ENCODE measurements around the gene MEGF11.

The MEGF11 gene

GRCh38 chr15:66178531-66178910 is 75.0 kb downstream of the MEGF11 start:
- in situ Hi-C loops (cut with MboI; ENCODE audit: low sequenced_read_pairs), result no loop called here

- in situ Hi-C loops (cut with MboI; ENCODE audit: low sequenced_read_pairs), result no loop called here
These were observed 81.1 kb downstream of the MEGF11 start for GRCh38 chr15:66172324-66172980.

DNA sequence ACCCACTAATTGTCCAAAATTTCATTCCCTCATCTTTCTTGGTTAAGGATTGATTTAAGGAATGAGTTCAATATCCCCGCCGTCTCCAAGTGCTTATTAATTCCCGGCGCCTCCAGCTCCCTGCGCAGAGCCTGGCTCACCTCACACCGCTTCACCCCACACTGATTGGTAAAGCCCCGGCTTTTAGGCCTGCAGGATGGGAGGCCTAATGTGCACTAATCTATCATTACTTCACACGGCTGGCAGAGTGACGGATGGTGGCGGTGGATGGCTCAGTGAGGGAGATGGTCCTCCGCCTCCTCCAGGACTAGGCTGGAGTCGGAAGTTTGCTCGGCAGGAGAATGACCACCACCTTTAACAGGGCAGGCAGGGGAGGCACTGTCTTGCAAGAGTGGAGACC is 81.7 kb downstream of the MEGF11 start:
- in situ Hi-C loops (cut with MboI; ENCODE audit: low sequenced_read_pairs), result no loop called here

DNA sequence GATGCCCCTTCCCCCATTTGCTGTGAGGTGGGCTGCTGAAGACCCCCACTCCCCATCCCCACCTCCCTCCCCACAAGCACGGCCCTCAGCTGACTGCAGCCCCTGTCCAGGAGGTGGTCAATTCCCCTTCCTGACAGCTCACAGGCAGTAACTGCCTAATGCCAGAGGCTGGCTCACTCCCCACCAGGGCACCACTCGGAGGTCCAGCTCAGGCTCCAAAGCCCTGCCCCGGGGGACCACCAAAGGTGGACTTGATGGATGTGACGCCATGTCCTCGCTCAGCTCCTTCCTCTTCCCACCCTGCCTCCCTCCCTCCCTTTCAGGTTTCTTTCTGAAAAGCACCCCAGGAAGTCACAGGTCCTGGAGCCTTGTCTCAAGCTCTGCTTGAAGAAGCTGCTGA is 82.8 kb downstream of the MEGF11 start:
- in situ Hi-C loops (cut with MboI; ENCODE audit: low sequenced_read_pairs), result no loop called here

DNA sequence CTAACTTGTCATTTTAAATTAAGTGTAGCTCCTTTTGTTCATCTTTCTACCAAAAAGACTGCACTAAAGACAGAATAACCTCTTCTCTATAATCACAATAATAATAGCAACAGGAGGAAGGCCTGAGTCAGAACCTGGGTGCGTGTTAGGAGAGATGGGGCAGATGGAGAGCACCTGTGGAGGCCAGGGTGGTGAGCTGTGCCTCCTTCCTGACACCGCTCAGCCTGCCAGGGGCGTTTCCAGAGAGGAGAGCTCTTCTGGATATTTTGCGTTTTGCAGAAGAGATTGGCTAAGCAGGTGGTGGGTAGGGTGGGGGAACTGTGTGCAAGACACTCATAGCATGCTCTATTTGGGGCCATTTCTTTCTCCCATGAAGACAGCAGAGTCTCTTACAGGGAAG is 83.5 kb downstream of the MEGF11 start:
- in situ Hi-C loops (cut with MboI; ENCODE audit: low sequenced_read_pairs), result no loop called here

- in situ Hi-C loops (cut with MboI; ENCODE audit: low sequenced_read_pairs), result no loop called here
These were observed 83.9 kb downstream of the MEGF11 start for GRCh38 chr15:66169625-66170024.

DNA sequence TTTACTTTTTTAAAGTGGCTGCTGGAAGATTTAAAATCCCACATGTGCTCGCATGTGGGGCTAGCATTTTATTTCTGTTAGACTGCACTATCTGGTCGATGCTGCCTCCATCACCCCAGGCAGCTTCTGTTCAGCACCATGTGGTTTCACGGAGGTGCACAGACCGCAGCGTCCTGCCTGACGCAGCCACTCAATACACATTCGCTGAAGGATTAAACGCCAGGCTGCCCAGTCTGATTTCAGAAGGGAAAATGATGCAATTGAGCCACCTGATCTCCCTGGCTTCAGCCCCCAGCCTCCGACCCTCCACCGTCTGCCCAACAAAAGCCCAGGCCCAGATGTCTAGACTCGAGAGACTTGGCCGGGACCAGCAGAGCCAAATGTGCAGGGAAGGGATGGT is 84.5 kb downstream of the MEGF11 start:
- in situ Hi-C loops (cut with MboI; ENCODE audit: low sequenced_read_pairs), result no loop called here

DNA sequence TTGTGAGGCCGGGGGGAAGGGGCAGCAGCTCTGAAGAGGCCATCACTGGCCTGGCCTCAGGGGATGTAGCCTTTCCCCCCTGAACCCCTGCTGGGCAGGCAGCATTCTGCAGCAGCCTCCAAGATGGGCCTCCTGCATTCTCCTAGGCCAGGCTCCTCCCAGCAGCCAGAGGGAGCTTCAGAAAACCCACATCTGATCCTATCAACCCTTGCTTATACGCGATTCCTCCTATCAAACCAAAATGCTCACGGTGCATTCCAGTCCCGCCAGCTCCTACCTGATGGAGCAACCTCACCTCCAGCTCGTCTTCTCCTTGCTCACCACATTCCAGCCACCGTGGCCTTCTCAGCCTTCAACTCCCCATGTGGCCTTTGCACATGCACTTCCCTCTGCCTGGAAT is 85.7 kb downstream of the MEGF11 start:
- in situ Hi-C loops (cut with MboI; ENCODE audit: low sequenced_read_pairs), result no loop called here

DNA sequence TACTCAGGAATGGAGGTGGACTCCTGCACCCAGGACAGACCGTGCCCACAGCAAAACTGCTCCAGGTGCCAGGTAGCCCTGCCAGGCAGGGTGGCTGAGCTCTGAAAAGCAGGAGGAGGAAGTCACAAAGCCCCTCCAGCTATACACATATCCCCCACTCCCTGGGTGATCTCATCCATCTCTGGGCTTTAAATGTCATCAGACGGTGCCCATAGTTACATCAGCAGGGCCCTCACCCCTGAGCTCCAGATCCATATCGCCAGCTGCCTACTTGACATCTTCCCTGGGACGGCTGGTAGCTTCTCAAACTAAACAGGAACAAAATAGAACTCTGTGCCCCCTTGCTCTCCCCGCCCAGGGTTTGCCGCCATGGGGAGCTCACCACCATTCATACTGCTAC is 87.7 kb downstream of the MEGF11 start:
- in situ Hi-C loops (cut with MboI; ENCODE audit: low sequenced_read_pairs), result no loop called here

DNA sequence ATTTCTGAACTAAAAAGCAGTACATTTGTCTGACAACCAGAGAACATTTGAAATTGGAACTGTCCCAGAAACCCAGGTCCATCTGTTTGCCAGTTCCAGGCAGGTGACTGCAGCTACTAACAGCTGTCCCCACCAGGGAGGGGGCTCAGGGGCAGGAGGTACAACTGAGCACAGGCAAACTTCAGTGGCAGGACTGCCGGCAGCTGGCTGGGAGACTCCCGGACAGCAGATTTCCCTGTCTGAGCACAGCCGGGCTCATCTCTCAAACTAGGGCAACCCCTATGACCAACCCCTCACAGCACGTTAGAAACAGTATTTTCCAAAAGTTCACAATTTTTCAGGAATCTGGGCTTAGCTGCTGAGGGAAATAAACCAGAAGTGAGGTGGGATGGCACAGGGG is 88.8 kb downstream of the MEGF11 start:
- in situ Hi-C loops (cut with MboI; ENCODE audit: low sequenced_read_pairs), result no loop called here

DNA sequence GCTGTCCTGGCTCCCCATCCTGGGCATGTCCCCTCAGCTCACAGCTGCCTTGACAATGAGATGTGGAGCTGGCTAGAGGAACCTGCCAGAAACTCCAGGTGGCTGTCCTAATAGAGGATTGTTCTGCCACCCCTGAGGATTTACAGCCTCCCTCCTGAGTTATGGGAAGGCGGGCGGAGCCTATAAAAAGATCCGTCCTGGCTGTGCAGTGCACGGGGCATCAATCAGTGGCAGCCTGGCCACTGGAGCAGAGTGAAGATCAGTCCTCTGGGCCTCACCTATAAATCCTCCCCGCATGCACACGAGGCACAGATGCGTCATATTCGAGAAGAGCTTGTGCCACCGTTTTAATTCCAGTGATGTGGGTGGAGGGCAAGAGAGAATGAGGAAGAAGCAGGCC is 90.0 kb downstream of the MEGF11 start:
- in situ Hi-C loops (cut with MboI; ENCODE audit: low sequenced_read_pairs), result no loop called here

GRCh38 chr15:66162286-66162685 is 91.3 kb downstream of the MEGF11 start:
- in situ Hi-C loops (cut with MboI; ENCODE audit: low sequenced_read_pairs), result no loop called here

DNA sequence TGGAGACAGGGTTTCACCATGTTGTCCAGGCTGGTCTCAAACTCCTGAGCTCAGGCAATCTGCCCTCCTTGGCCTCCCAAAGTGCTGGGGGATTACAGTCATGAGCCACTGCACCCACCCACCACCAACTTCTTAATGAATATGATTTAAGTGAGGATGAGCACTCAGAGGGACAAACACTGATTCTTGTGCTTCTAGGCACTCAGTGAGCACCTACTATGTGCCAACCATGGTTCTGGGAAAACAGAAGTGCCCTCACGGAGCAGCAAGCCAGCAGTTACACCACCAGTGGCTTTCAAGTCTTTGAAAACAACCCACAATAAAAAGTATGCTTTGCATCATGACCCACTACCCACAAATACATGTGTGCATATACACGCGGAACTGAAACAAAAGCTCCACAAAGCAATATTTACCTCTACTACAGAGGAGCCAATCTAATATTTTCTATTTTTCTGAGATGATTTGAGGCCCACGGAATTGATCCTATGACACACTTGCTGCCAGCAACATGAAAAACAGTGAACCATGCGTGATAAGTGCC is 91.9 kb downstream of the MEGF11 start:
- in situ Hi-C loops (cut with MboI; ENCODE audit: low sequenced_read_pairs), result no loop called here

DNA sequence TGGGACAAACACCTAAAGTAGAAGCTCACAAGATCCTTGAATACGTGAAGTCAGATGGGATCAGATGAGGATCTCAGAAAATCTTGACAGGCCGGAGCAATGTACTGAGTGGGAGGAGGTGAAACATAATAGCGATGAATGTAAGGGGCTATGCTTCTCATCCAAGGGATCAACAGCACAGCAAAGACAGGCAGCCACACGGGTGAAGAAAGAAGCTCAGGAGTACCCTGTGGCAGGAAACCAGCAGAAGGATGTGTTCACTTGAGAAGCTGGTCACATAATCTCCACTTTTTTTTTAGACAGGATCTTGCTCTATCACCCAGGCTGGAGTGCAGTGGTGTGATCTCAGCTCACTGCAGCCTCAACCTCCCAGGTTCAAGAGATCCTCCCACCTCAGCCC is 92.4 kb downstream of the MEGF11 start:
- in situ Hi-C loops (cut with MboI; ENCODE audit: low sequenced_read_pairs), result no loop called here

DNA sequence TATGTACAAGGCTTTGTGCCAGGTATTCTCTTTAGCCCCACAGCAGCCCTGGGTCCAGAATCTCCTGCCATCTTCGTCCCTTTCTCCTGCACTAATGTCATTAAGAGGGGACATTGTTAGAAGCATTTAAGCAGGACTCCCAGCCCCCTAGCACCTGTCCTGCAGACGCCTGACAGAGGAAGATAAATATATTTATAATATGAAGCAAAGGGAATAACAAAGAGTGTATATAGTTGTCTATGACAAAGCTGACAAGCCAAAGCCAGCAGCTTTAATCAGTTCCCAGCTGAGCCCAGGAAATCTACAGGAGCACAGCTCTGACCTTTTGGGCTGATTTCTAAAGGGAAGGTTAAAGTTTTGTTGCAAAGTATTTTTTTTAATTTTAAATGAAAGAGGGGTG is 96.0 kb downstream of the MEGF11 start:
- in situ Hi-C loops (cut with MboI; ENCODE audit: low sequenced_read_pairs), result no loop called here

GRCh38 chr15:66156310-66156975 is 97.1 kb downstream of the MEGF11 start:
- in situ Hi-C loops (cut with MboI; ENCODE audit: low sequenced_read_pairs), result no loop called here

- in situ Hi-C loops (cut with MboI; ENCODE audit: low sequenced_read_pairs), result no loop called here
These were observed 98.5 kb downstream of the MEGF11 start for GRCh38 chr15:66155065-66155464.

DNA sequence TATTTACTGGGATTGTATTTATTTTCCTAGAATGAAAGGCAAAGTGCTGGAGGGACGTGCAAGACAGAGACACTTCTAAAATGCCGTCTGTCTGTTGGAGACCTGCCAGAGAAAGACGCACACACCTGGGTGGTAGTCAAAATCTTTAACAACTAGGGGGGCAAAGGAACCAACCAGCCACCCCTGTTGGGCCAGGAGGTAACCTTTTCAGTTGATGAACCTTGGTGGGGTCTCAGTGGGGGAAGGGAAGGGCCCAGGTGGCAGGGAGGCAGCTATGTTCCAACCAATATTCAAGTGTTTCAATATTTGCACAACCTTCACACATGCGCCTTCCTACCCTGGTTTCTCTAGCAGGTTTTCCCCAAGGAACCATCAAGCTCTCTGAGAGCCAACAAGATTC is 99.0 kb downstream of the MEGF11 start:
- in situ Hi-C loops (cut with MboI; ENCODE audit: low sequenced_read_pairs), result no loop called here

- in situ Hi-C loops (cut with MboI; ENCODE audit: low sequenced_read_pairs), result no loop called here
These were observed 99.8 kb downstream of the MEGF11 start for GRCh38 chr15:66153549-66154415.

GRCh38 chr15:66152650-66153049 is 100.9 kb downstream of the MEGF11 start:
- in situ Hi-C loops (cut with MboI; ENCODE audit: low sequenced_read_pairs), result no loop called here

DNA sequence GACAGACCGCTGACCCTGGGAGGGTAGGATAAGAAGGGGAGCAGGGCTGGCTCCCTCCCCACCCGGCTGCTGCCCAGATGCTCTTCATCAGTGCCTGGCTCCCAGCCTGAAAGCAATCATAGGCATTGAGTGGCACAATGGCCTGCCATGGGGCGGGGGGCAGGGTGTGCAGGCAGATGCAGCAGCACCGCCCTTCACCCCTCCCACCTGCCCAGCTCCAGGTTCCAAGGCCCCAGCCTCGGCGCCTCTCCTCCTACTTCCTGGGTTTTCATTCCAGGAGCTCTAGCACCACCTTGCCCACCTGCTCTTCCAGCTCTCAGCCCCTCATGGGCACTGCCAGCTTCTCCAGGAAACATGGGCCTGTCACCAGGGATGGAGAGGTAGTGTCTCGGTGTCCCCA is 101.7 kb downstream of the MEGF11 start:
- in situ Hi-C loops (cut with MboI; ENCODE audit: low sequenced_read_pairs), result no loop called here

DNA sequence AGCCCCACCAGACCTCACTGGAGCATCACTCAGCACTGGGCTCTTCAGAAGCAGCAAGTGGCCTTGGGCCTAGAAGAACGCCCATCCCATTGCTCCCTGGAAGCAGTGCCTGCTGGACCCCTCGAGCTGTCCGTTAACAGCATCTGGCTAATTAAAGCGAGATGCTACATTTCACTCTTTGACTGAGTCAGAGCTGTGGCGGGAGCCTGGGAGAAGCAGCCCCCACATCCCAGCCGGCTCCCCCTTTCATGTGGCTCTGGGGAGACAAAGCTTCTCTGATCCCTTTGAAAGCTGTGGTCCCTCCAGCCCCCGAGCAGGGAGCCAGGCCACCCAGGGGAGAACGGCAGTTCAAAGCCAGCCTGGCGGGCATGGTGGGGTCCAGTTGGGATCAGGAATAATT is 103.7 kb downstream of the MEGF11 start:
- in situ Hi-C loops (cut with MboI; ENCODE audit: low sequenced_read_pairs), result no loop called here
